Erythroblast (primary cell): Measurements from ENCODE around the gene POMT1.

Experiments used
- DNase-seq, 2 experiments: peaks; one replicate each; lab custom pipeline; 2025; lab: John Stamatoyannopoulos, UW
- GATA1 ChIP-seq: IDR thresholded peaks from 2 replicates; pipeline ENCODE4 v1.6.1; 2011; ENCODE audit warnings: low read depth, mild to moderate bottlenecking, control low read depth, low read length, moderate library complexity
- POLR2A ChIP-seq: IDR thresholded peaks from 2 replicates; pipeline ENCODE4 v1.6.1; 2011; ENCODE audit warnings: mild to moderate bottlenecking, low read length

Gene POMT1

DNA sequence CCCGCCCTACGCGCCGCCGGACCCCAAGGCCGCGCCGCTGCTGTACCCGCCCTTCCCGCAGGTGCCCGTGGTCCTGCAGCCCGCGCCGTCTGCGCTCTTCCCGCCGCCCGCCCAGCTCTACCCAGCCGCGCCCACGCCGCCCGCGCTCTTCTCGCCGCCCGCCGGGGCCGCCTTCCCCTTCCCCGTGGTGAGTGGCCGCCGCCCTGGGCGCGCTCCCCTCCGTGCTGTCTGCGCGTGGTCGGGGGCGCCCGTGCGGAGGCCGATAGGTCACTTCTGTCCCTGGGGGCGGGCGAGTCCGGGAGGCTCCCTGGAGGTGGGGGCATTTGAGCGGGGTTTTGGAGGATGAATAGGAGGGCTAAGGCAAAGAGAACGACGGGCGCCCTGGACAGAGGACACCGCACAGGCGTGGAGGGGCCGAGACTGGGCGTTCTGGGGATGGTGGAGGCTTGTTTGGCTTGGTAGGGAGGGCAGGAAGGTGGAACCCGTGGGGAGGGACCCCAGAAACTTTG, 52.2 kb downstream of the POMT1 start:
- TF ChIP-seq POLR2A (no peak), GATA1 (no peak)
- DNase-seq, result no peak

- DNase-seq, result no peak
- TF ChIP-seq POLR2A, result no peak
- no peak for TF ChIP-seq GATA1
Measured at GRCh38 chr9:131555841-131556673, 53.3 kb downstream of the POMT1 start.

- TF ChIP-seq POLR2A, result no peak
- no peak for TF ChIP-seq GATA1
- no peak for DNase-seq
Measured at GRCh38 chr9:131557855-131558548, 55.3 kb downstream of the POMT1 start.

DNA sequence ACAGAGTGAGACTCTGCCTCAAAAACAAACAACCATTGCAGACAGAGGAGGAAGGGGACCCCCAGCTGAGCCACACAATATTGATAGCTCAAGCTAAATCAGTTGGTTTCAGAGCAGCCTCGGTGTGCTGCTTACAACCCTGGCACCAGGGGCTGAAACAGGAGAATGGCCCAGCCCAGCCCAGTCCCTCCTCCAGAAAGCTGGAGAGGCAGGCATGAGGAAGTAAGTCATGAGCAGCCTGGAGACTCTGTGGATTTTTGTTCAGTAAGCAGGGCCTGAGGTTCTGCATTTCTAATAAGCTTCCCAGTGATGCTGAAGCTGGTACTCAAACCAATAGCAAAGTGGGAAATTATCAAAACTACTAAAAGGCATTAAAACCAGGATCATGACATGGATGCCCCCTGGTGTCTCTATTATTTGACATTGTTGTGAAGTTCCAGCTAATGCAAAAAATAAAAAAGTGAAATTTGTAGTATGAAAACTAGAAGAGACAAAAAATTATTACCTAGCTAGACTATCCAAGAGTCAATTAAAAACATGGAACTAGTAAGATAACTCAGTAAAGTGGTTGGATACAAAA, 56.8 kb downstream of the POMT1 start:
- DNase-seq, result no peak
- TF ChIP-seq POLR2A (no peak), GATA1 (no peak)

GRCh38 chr9:131562032-131562959, 59.6 kb downstream of the POMT1 start:
- no peak for DNase-seq
- no peak for TF ChIP-seq GATA1
- TF ChIP-seq POLR2A, result no peak

GRCh38 chr9:131565369-131565768, 62.7 kb downstream of the POMT1 start:
- TF ChIP-seq POLR2A (no peak), GATA1 (no peak)
- DNase-seq, result no peak

DNA sequence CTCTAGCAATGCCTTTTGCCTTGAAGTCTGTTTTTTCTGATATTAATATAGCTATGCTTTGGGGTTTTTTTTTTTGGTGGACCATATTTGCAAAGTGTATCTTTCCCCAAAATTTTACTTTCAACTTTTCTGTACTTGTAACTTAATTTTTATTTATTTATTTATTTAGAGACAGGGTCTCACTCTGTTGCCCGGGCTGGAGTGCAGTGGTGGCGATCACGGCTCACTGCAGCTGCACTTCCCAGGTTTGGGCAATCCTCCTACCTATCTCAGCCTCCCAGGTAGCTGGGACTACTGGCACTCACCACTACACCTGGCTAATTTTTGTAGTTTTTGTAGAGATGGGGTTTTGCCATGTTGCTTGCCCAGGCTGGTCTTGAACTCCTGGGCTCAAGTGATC, 63.4 kb downstream of the POMT1 start:
- no peak for DNase-seq
- TF ChIP-seq POLR2A (no peak), GATA1 (no peak)

DNA sequence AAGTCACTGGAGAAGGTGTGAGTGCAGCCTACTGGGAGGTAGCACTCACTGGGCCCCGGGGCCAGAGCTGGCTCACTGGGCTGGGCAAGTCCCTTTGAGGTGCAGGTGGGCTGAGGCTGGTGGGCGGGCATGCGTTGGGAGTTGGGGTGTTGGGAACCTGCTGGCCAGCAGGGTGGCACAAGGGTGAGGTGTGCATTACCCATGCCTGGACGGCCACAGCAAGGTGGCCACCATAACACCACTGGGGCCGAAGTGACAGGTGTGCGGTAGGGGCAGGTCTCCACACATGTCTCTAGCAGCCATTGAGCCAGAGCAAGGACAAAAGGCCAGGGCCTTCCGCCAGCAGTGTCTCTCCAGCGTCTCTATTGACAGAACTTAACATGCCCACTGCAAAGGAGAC, 65.2 kb downstream of the POMT1 start:
- TF ChIP-seq GATA1 (no peak), POLR2A (no peak)

More for the DNA sequence above, 65.2 kb downstream of the POMT1 start:
- DNase-seq, result no peak
